ENCODE measurements around the gene XKR3.

Gene XKR3

DNA sequence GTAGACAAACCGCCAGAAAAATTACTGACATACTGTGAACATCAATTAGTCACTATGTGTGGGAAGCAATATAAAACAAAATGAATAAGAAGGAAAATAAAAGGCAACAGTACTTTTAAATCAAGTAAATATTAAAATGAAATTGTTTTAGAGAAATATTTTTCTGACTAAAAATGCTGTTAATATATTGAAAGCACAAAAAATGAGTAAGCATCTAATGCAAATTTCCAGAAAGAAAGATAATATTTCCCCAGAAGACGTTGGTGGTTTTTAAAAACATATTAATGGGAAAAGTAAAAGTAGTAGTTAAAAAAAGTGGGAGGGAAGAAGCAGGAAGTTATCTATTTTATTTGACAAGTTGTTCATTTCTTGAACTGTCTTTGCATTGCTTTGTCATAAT, 16.5 kb downstream of the XKR3 start:
- Histone ChIP-seq H3K27ac (ENCODE audit: low read length, poor library complexity, severe bottlenecking) (no peak overlapping the region), H3K23ac (ENCODE audit: low read length in 2 of 2) (no peak overlapping the region), H2BK5ac (ENCODE audit: low read depth, low read length, poor library complexity, severe bottlenecking) (no peak overlapping the region), H3K9ac (ENCODE audit: low read length) (peak overlapping the region; percentile 31), H2AFZ (ENCODE audit: low read depth, low read length) (no peak overlapping the region), H3K4ac (ENCODE audit: low read depth in 1 of 2, low read length in 2 of 2) (no peak overlapping the region), H2AK5ac (ENCODE audit: low read length, severe bottlenecking) (no peak overlapping the region), H3K79me1 (replicated peaks; ENCODE audit: low read length, poor library complexity, severe bottlenecking) (no peaks in the 10 kb centered on the region), H3K9me3 (ENCODE audit: control insufficient read depth, low read length) (no peaks in the 10 kb centered on the region), H3K4me2 (ENCODE audit: low read length, poor library complexity, severe bottlenecking) (no peak overlapping the region), H4K8ac (ENCODE audit: low read length) (no peak overlapping the region), H4K91ac (ENCODE audit: low read length) (no peak overlapping the region), H2BK120ac (ENCODE audit: low read depth, low read length) (no peak overlapping the region), H2BK12ac (ENCODE audit: low read length in 2 of 2) (no peak overlapping the region), H3K4me3 (ENCODE audit: insufficient read depth in 1 of 2, low read depth in 1 of 2, low read length in 2 of 2) (no peak overlapping the region), H3K14ac (ENCODE audit: low read length in 2 of 2) (no peak overlapping the region), H3K4me1 (ENCODE audit: control insufficient read depth, insufficient read depth, low read depth, low read length) (no peaks in the 10 kb centered on the region), H2BK15ac (ENCODE audit: low read depth, poor library complexity, severe bottlenecking) (no peak overlapping the region), H3K18ac (ENCODE audit: low read depth in 1 of 2, low read length in 2 of 2) (no peak overlapping the region), H3K36me3 (ENCODE audit: control insufficient read depth in 1 of 2, insufficient read depth in 2 of 2, low read depth in 1 of 2, low read length in 2 of 2) (no peaks in the 10 kb centered on the region), H3K27me3 (ENCODE audit: control insufficient read depth in 1 of 2, insufficient read depth in 1 of 2, low read length in 2 of 2) (no peaks in the 10 kb centered on the region)
- no peak for DNase-seq
- WGBS = 50% methylated on average over 1 of the region's 2 CpGs

DNA sequence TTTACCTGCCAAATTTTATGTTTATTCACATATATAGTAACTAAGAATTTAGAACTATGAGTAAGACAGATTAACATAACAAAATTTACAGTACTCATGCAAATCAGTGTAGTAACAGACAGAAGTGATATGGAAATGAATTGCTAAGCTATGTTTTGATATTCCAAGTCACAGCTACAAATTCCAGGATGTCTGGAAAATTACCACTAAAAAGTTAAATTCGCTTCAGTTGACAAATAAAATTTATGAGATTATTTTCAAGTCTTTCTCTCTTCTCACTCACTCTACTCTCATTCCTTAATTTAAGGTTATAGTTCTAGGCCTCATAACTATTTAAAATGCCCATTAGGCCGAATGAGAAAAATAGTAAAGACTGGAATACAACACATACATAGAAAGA, 18.1 kb downstream of the XKR3 start:
- no peak overlapping the region for H3K23ac ChIP-seq (ENCODE audit: low read length in 2 of 2)
- H3K4me2 ChIP-seq (ENCODE audit: low read length, poor library complexity, severe bottlenecking) = no peak overlapping the region
- H3K4ac ChIP-seq (ENCODE audit: low read depth in 1 of 2, low read length in 2 of 2) = no peak overlapping the region
- no peak overlapping the region for H2BK12ac ChIP-seq (ENCODE audit: low read length in 2 of 2)
- H3K27ac ChIP-seq (ENCODE audit: low read length, poor library complexity, severe bottlenecking) = no peak overlapping the region
- no peaks in the 10 kb centered on the region for H3K27me3 ChIP-seq (ENCODE audit: control insufficient read depth in 1 of 2, insufficient read depth in 1 of 2, low read length in 2 of 2)
- no peak overlapping the region for H2BK5ac ChIP-seq (ENCODE audit: low read depth, low read length, poor library complexity, severe bottlenecking)
- H3K36me3 ChIP-seq (ENCODE audit: control insufficient read depth in 1 of 2, insufficient read depth in 2 of 2, low read depth in 1 of 2, low read length in 2 of 2) = no peaks in the 10 kb centered on the region
- H2BK15ac ChIP-seq (ENCODE audit: low read depth, poor library complexity, severe bottlenecking) = no peak overlapping the region
- WGBS = no CpG with 5 or more reads among the region's 2 CpGs
- no peak overlapping the region for H3K9ac ChIP-seq (ENCODE audit: low read length)
- H3K9me3 ChIP-seq (ENCODE audit: control insufficient read depth, low read length) = no peaks in the 10 kb centered on the region
- no peaks in the 10 kb centered on the region for H3K79me1 ChIP-seq (replicated peaks; ENCODE audit: low read length, poor library complexity, severe bottlenecking)
- H2AK5ac ChIP-seq (ENCODE audit: low read length, severe bottlenecking) = no peak overlapping the region
- no peak overlapping the region for H3K4me3 ChIP-seq (ENCODE audit: insufficient read depth in 1 of 2, low read depth in 1 of 2, low read length in 2 of 2)
- H3K4me1 ChIP-seq (ENCODE audit: control insufficient read depth, insufficient read depth, low read depth, low read length) = no peaks in the 10 kb centered on the region
- no peak for DNase-seq
- H3K14ac ChIP-seq (ENCODE audit: low read length in 2 of 2) = no peak overlapping the region
- H4K8ac ChIP-seq (ENCODE audit: low read length) = no peak overlapping the region
- no peak overlapping the region for H4K91ac ChIP-seq (ENCODE audit: low read length)
- H2AFZ ChIP-seq (ENCODE audit: low read depth, low read length) = no peak overlapping the region
- no peak overlapping the region for H2BK120ac ChIP-seq (ENCODE audit: low read depth, low read length)
- H3K18ac ChIP-seq (ENCODE audit: low read depth in 1 of 2, low read length in 2 of 2) = no peak overlapping the region

DNA sequence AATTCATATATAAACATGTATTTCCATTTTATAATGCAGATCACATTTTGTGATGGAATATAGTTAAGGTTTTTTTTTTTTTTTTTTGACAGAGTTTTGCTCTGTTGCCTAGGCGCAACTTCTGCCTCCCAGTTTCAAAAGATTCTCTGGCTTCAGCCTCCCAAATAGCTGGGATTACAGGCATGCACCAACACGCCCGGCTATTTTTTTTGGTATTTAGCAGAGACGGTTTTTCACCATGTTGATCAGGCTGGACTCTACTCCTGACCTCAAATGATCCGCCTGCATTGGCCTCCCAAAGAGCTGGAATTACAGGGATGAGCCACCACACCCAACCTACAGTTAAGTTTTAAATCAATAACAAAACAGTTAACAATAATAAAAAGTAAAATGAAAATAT, 18.8 kb downstream of the XKR3 start:
- Histone ChIP-seq H2BK15ac (ENCODE audit: low read depth, poor library complexity, severe bottlenecking) (no peak overlapping the region), H3K23ac (ENCODE audit: low read length in 2 of 2) (no peak overlapping the region), H2AFZ (ENCODE audit: low read depth, low read length) (no peak overlapping the region), H2BK120ac (ENCODE audit: low read depth, low read length) (no peak overlapping the region), H3K27me3 (ENCODE audit: control insufficient read depth in 1 of 2, insufficient read depth in 1 of 2, low read length in 2 of 2) (no peaks in the 10 kb centered on the region), H2BK5ac (ENCODE audit: low read depth, low read length, poor library complexity, severe bottlenecking) (no peak overlapping the region), H3K14ac (ENCODE audit: low read length in 2 of 2) (no peak overlapping the region), H3K18ac (ENCODE audit: low read depth in 1 of 2, low read length in 2 of 2) (no peak overlapping the region), H3K9me3 (ENCODE audit: control insufficient read depth, low read length) (no peaks in the 10 kb centered on the region), H2BK12ac (ENCODE audit: low read length in 2 of 2) (no peak overlapping the region), H3K4me3 (ENCODE audit: insufficient read depth in 1 of 2, low read depth in 1 of 2, low read length in 2 of 2) (no peak overlapping the region), H3K79me1 (replicated peaks; ENCODE audit: low read length, poor library complexity, severe bottlenecking) (no peaks in the 10 kb centered on the region), H4K91ac (ENCODE audit: low read length) (no peak overlapping the region), H3K4me1 (ENCODE audit: control insufficient read depth, insufficient read depth, low read depth, low read length) (no peaks in the 10 kb centered on the region), H3K4me2 (ENCODE audit: low read length, poor library complexity, severe bottlenecking) (no peak overlapping the region), H3K36me3 (ENCODE audit: control insufficient read depth in 1 of 2, insufficient read depth in 2 of 2, low read depth in 1 of 2, low read length in 2 of 2) (no peaks in the 10 kb centered on the region), H3K9ac (ENCODE audit: low read length) (no peak overlapping the region), H4K8ac (ENCODE audit: low read length) (no peak overlapping the region), H3K4ac (ENCODE audit: low read depth in 1 of 2, low read length in 2 of 2) (no peak overlapping the region), H3K27ac (ENCODE audit: low read length, poor library complexity, severe bottlenecking) (no peak overlapping the region), H2AK5ac (ENCODE audit: low read length, severe bottlenecking) (no peak overlapping the region)
- no peak for DNase-seq
- 77% methylated on average over 5 of the region's 5 CpGs for WGBS

DNA sequence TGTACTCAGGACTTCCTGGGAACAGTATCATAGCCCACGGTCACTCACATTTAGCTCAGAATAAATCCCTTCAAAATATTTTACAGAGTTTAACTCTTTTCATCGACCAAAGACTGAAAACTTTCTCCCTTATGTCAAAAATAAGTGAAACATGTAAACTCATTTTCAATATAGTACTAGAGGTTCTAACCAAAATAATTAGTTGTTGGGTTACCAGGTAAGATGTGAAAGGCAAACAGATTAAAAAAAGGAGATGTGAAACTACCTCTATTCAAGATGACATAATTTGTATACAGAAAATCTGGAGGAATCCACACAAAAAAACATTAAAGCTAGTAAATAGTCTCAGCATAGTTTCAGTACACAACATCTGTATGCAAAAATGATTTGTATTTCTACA, 20.3 kb downstream of the XKR3 start:
- no peaks in the 10 kb centered on the region for H3K27me3 ChIP-seq (ENCODE audit: control insufficient read depth in 1 of 2, insufficient read depth in 1 of 2, low read length in 2 of 2)
- H3K4me3 ChIP-seq (ENCODE audit: insufficient read depth in 1 of 2, low read depth in 1 of 2, low read length in 2 of 2) = no peak overlapping the region
- no peak overlapping the region for H3K4ac ChIP-seq (ENCODE audit: low read depth in 1 of 2, low read length in 2 of 2)
- H3K23ac ChIP-seq (ENCODE audit: low read length in 2 of 2) = no peak overlapping the region
- no peak overlapping the region for H2AK5ac ChIP-seq (ENCODE audit: low read length, severe bottlenecking)
- no peak overlapping the region for H3K14ac ChIP-seq (ENCODE audit: low read length in 2 of 2)
- WGBS = 92% methylated on average over 1 of the region's 2 CpGs
- H4K91ac ChIP-seq (ENCODE audit: low read length) = no peak overlapping the region
- no peak overlapping the region for H2BK5ac ChIP-seq (ENCODE audit: low read depth, low read length, poor library complexity, severe bottlenecking)
- no peak overlapping the region for H3K9ac ChIP-seq (ENCODE audit: low read length)
- no peaks in the 10 kb centered on the region for H3K9me3 ChIP-seq (ENCODE audit: control insufficient read depth, low read length)
- H3K79me1 ChIP-seq (replicated peaks; ENCODE audit: low read length, poor library complexity, severe bottlenecking) = no peaks in the 10 kb centered on the region
- no peak for DNase-seq
- no peaks in the 10 kb centered on the region for H3K36me3 ChIP-seq (ENCODE audit: control insufficient read depth in 1 of 2, insufficient read depth in 2 of 2, low read depth in 1 of 2, low read length in 2 of 2)
- no peak overlapping the region for H2BK120ac ChIP-seq (ENCODE audit: low read depth, low read length)
- H2AFZ ChIP-seq (ENCODE audit: low read depth, low read length) = no peak overlapping the region
- no peaks in the 10 kb centered on the region for H3K4me1 ChIP-seq (ENCODE audit: control insufficient read depth, insufficient read depth, low read depth, low read length)
- H2BK15ac ChIP-seq (ENCODE audit: low read depth, poor library complexity, severe bottlenecking) = no peak overlapping the region
- H4K8ac ChIP-seq (ENCODE audit: low read length) = no peak overlapping the region
- no peak overlapping the region for H3K18ac ChIP-seq (ENCODE audit: low read depth in 1 of 2, low read length in 2 of 2)
- H2BK12ac ChIP-seq (ENCODE audit: low read length in 2 of 2) = no peak overlapping the region
- H3K27ac ChIP-seq (ENCODE audit: low read length, poor library complexity, severe bottlenecking) = no peak overlapping the region
- H3K4me2 ChIP-seq (ENCODE audit: low read length, poor library complexity, severe bottlenecking) = no peak overlapping the region
